ENCODE results near the gene GID8. TPM values are rescaled to one million over a fixed set of nuclear protein-coding genes. Genes with fewer than 3 reads are reported as not detected.

Gene GID8
- total and polyA plus RNA-seq, 2 of the 13 experiments (the other 11 are each of a cell fraction or from before 2014, with no cell fraction given): 39.6 to 59.8 TPM

GRCh38 chr20:62967149-62967501, 29.2 kb downstream of the GID8 start:
- in situ Hi-C loops (cut with HindIII; ENCODE audit: extremely low pct_ligation_motif_present, low pct_unique_long_range_greater_than_20kb): no loop called here
- Histone ChIP-seq H2AFZ (ENCODE audit: low read length) (no peak overlapping the region), H3K36me3 (replicated peaks in 1 of 2; ENCODE audit: control insufficient read depth in 1 of 2, insufficient read depth in 2 of 2, low read length in 2 of 2) (peaks cover 45 to 46% of the 10 kb centered on the region in 2 experiments), H3K4me2 (ENCODE audit: low read depth, low read length) (no peak overlapping the region), H3K27ac (ENCODE audit: extremely low read length, insufficient read depth, low read length) (no peak overlapping the region), H3K9me3 (ENCODE audit: low read length) (no peaks in the 10 kb centered on the region), H3K27me3 (ENCODE audit: control insufficient read depth in 1 of 2, insufficient read depth in 2 of 2, low read length in 2 of 2) (peaks cover 7 to 15% of the 10 kb centered on the region in 2 experiments; a peak in 3 of 5 replicates), H3K9ac (ENCODE audit: insufficient read depth, low read depth, low read length) (no peak overlapping the region), H3K4me3 (replicated peaks in 1 of 3; ENCODE audit: insufficient read depth in 1 of 3, low read depth in 2 of 3, low read length in 3 of 3) (no peak overlapping the region), H3K4me1 (ENCODE audit: insufficient read depth, low read length) (peaks cover 34% of the 10 kb centered on the region), H4K20me1 (ENCODE audit: insufficient read depth, low read length) (peaks cover 54% of the 10 kb centered on the region; the same call in 1 of the 2 replicates), H3K79me2 (ENCODE audit: insufficient read depth, low read length) (no peaks in the 10 kb centered on the region)
- POLR2A ChIA-PET: interaction anchor here (0.8 kb wide), 1 partner anchor 12 kb away, joined by 3 read pairs; no protein-coding TSS in a partner anchor
- ATAC-seq (no peak), DNase-seq (ENCODE audit: low spot score) (no peak), FAIRE-seq (no peak)
- TF ChIP-seq MTF1 (CRISPR knock-in tag; IDR thresholded peaks at IDR 0.05): no peak
- TF ChIP-seq NCOR1 (IDR thresholded peaks at IDR 0.05; ENCODE audit: borderline replicate concordance, low read length): no peak
- TF ChIP-seq ZNF546 (CRISPR knock-in tag; conservative IDR thresholded peaks at IDR 0.05): no peak
- TF ChIP-seq ZNF367 (CRISPR knock-in tag; IDR thresholded peaks at IDR 0.05; ENCODE audit: borderline replicate concordance): no peak
- 0 out of 2 replicates have a peak, but pooled peaks have one; percentile 27 for TF ChIP-seq ZFX (CRISPR knock-in tag; IDR thresholded peaks at IDR 0.05; ENCODE audit: low read depth)
- 0 out of 2 replicates have a peak, but pooled peaks have one; percentile 60 for TF ChIP-seq ZNF615 (CRISPR knock-in tag; IDR thresholded peaks at IDR 0.05; ENCODE audit: borderline replicate concordance)
- TF ChIP-seq ZNF318 (CRISPR knock-in tag; IDR thresholded peaks at IDR 0.05): peak; percentile 37; the same call in 1 of the 2 replicates
- 0 out of 2 replicates have a peak, but pooled peaks have one; percentile 28 for TF ChIP-seq HOXD1 (CRISPR knock-in tag; IDR thresholded peaks at IDR 0.05)
- no peak for TF ChIP-seq ZNF83 (CRISPR knock-in tag; IDR thresholded peaks at IDR 0.05; ENCODE audit: borderline replicate concordance)
- WGBS (ENCODE audit: low lambda C conversion rate): 96% methylated on average over 4 of the region's 6 CpGs
- intact Hi-C loops (cut with micrococcal nuclease; ENCODE audit: unreplicated experiment): no loop called here
- BruUV-seq (replicated peaks): no TSS peak
- CTCF ChIA-PET (ENCODE audit: low intra/inter-chr PET ratio, low total read pairs): no interaction called here
